H54 (cell line): ENCODE data around the gene FGF7.
"Not testable (repeated sequence)": the region's sequence is repeated elsewhere in the genome, so short reads cannot be mapped to it uniquely, and the experiment has no call there.

ENCODE experiments used
- DNase-seq: peaks from one replicate; pipeline ENCODE4 v3.0.0; 2011; ENCODE audit warnings: low spot score, mixed read lengths; ENCODE audit not compliant: insufficient read length
- FAIRE-seq: peaks from 3 replicates; lab custom pipeline; 2011; peaks lifted over from hg19 to GRCh38; lab: Jason Lieb, UNC
- POLR2A ChIP-seq: IDR thresholded peaks from 2 replicates; pipeline ENCODE4 v1.6.1; 2011; ENCODE audit warnings: low read depth, mild to moderate bottlenecking, low read length

FGF7 gene

GRCh38 chr15:49423021-49423420, at the start of gene FGF7:
Gene FGF7, plus strand, starts transcription at chr15:49423242. Its CDS starts 1,056 bp downstream, at chr15:49424298.
- FAIRE-seq (no peak), DNase-seq (no peak)
- no peak for TF ChIP-seq POLR2A

GRCh38 chr15:49379996-49380395, 43.0 kb upstream of the FGF7 start:
- no peak for DNase-seq
- TF ChIP-seq POLR2A = no peak
- FAIRE-seq = no peak

GRCh38 chr15:49380912-49381311, 42.1 kb upstream of the FGF7 start:
- DNase-seq = no peak
- no peak for TF ChIP-seq POLR2A
- no peak for FAIRE-seq

- FAIRE-seq = no peak
- TF ChIP-seq POLR2A = no peak
- no peak for DNase-seq
These were observed 40.6 kb upstream of the FGF7 start for GRCh38 chr15:49382394-49382793.

GRCh38 chr15:49383266-49383665, 39.8 kb upstream of the FGF7 start:
- FAIRE-seq = no peak
- DNase-seq = no peak
- no peak for TF ChIP-seq POLR2A

GRCh38 chr15:49387471-49387870, 35.6 kb upstream of the FGF7 start:
- no peak for FAIRE-seq
- DNase-seq = no peak
- TF ChIP-seq POLR2A = no peak

- DNase-seq, FAIRE-seq: not testable (repeated sequence)
These were observed 20.3 kb upstream of the FGF7 start for GRCh38 chr15:49402515-49403296.

GRCh38 chr15:49406352-49407118, 16.5 kb upstream of the FGF7 start:
- DNase-seq (no peak), FAIRE-seq (no peak)
- no peak for TF ChIP-seq POLR2A

- FAIRE-seq = no peak
- no peak for TF ChIP-seq POLR2A
- no peak for DNase-seq
These were observed 12.4 kb upstream of the FGF7 start for GRCh38 chr15:49410641-49411040.

GRCh38 chr15:49412797-49413196, 10.2 kb upstream of the FGF7 start:
- no peak for DNase-seq
- no peak for TF ChIP-seq POLR2A
- FAIRE-seq = no peak

- no peak for DNase-seq
- TF ChIP-seq POLR2A = no peak
- FAIRE-seq = no peak
These were observed 7.9 kb upstream of the FGF7 start for GRCh38 chr15:49415149-49415548.

GRCh38 chr15:49415638-49416037, 7.4 kb upstream of the FGF7 start:
- no peak for TF ChIP-seq POLR2A
- no peak for DNase-seq
- no peak for FAIRE-seq

- TF ChIP-seq POLR2A = no peak
- DNase-seq (no peak), FAIRE-seq (no peak)
These were observed 4.2 kb upstream of the FGF7 start for GRCh38 chr15:49418811-49419210.

GRCh38 chr15:49421991-49422390, 1.1 kb upstream of the FGF7 start:
- DNase-seq (no peak), FAIRE-seq (peak; percentile 55)
- no peak for TF ChIP-seq POLR2A
